HG03457 (cell line): ENCODE data around the gene DOCK7.
"Not testable (repeated sequence)": the region's sequence is repeated elsewhere in the genome, so short reads cannot be mapped to it uniquely, and the experiment has no call there.

Experiments
- ATAC-seq: cut with Tn5 transposase; IDR thresholded peaks from one replicate; pipeline ENCODE4 v1.9.1; 2021; ENCODE audit warnings: moderate number of reproducible peaks; ENCODE audit not compliant: unreplicated experiment

The DOCK7 gene

DNA sequence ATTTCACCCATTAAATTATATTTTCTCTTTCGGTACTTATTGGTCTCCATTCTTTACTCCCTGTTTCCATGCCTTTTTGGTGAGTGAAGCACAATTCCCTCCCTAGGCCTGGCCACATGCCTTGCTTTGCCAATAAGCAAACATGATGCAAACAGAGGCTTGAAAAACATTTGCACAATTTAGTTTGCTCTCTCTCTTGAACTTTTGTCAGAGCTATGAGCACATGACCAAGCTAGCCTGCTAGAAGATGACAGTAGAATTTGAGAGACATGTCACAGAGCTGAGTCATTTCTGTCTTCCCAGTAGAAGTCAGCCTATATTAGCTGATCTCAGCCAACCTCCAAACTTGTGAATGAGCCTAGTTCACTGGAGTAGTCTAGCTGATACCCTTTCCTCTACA is 66.3 kb downstream of the DOCK7 start:
- ATAC-seq = peak; percentile 77

DNA sequence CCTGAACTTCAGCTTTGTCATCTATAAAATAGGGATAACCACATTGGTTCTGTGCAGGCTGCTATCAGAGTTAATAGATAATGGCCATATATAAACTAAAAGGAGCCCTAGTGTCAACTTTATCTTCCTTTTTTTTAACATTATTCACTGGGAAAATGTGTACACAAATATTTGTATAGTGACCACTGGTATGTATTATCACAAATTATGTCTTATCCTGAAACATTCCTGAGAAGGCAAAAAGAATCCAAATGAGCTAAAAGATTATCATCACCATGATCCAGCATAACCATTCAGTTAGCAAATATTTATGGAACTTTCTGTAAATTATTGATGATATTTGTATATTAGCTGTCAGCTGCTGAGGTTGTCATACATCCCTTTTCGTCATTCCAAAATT is 74.3 kb downstream of the DOCK7 start:
- no peak for ATAC-seq

DNA sequence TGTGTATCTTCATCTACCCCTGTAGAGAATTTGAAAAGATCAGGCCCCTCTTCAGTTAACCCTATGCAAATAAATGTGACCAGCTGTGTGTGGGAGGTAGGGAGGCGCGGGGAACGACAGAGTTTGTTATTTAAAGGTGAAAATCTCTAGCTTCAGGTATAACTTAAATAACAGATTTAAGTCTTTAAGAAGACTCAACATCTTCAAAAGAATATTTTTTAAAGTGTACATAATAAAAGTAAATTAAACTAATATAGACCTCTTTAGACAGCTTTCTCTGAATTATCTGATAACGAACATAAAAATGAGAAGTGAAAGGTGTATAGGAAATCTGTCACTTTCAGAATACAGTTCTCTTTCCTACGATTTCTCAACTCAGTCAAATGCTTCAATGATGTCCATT is 74.9 kb downstream of the DOCK7 start:
- peak; percentile 88 for ATAC-seq

DNA sequence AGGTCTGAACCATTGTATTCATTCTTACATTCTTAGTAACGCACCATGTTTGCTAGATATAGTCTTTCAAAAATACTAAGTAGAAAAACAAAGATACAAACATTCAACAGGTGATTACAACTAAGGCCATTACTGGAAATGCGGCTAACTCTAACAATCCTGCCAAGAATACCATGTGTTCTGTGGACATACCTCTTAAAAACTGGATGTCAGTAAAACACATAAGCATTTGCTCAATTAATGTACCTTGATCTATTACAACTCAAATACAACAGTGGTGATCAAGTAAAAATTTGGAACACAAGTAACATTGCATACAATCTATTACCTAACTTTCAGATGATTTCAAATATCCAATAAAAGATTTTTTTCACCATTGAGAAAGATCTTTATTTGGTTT is 75.4 kb downstream of the DOCK7 start:
- no peak for ATAC-seq

GRCh38 chr1:62610588-62610987 is 77.6 kb downstream of the DOCK7 start:
- ATAC-seq = not testable (repeated sequence)

- ATAC-seq = no peak
These were observed 79.3 kb downstream of the DOCK7 start for GRCh38 chr1:62608905-62609304.

GRCh38 chr1:62601457-62601856 is 86.7 kb downstream of the DOCK7 start:
- no peak for ATAC-seq

- no peak for ATAC-seq
These were observed 89.1 kb downstream of the DOCK7 start for GRCh38 chr1:62599044-62599443.

GRCh38 chr1:62597281-62597680 is 90.9 kb downstream of the DOCK7 start, which contains the start of gene ANGPTL3:
Gene ANGPTL3 (plus strand): TSS chr1:62597520. CDS start chr1:62597567, 47 bp downstream.
- ATAC-seq = no peak

GRCh38 chr1:62595647-62596046 is 92.5 kb downstream of the DOCK7 start:
- no peak for ATAC-seq

DNA sequence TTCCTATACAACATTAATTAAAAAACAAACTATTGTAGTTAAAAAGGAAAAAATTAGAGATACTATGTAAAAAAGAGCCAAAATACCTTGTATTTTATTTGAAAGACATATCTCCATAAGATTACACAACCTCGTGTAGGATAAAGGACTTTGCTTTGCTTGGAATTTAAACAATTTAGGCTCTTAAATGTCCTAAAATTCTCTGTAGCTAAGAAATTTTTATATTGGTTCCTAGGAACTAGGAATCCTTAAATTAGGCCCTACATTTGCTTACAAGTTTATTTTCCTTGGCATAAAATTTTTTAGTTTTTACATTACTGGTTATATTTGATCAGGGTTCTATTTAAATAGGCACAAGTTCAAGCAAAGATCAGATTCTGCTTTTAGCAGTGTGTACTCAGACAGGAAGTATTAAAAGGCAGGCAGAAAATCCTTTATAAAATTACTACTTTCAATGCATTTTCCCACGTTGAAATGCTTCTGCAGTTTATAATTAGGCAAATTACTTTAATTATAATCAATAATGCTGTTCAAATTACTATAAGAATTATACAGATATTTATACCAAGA is 94.3 kb downstream of the DOCK7 start:
- no peak for ATAC-seq

GRCh38 chr1:62590970-62591368 is 97.2 kb downstream of the DOCK7 start:
- no peak for ATAC-seq

- no peak for ATAC-seq
These were observed 97.8 kb downstream of the DOCK7 start for GRCh38 chr1:62590255-62590969.

DNA sequence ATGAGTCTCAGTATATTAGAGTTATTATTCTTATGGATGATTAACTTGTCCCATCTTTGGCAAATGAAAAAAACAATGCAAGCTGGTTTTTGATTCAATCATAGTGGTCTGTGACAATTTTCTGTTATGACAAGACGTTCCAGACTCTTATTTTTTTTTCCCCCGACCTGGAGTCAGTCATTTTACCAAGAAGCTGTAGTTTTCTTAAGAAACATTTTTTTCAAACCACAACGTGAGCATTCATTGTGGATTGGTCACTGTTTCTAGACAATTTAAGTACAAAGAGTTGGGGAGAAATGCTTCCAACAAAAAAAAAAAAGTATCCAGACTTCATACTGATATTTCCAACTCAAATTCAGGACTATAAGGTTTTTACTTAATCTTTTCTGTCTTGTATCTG is 98.9 kb downstream of the DOCK7 start:
- ATAC-seq = no peak

DNA sequence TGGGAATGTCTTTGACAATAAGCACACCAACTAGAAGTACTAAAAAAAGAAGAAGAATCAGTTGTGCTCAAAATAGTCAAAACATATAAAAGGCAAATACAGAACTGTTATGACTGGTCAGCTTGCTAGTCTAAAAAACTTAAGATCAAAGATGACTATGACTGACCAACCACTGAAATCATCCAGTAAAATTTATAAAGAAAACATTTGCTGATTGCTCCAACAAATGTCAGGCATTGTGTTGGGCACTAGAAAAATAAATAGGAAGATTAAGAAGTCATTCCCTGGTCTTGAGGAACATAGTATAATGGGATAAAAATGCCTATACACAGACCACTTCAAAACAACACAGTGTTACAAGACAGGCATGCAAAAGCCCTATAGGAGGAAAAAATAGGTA is 100.2 kb downstream of the DOCK7 start:
- ATAC-seq = no peak

GRCh38 chr1:62585469-62586155 is 102.6 kb downstream of the DOCK7 start:
- ATAC-seq = no peak

- no peak for ATAC-seq
These were observed 114.5 kb downstream of the DOCK7 start for GRCh38 chr1:62573675-62574074.

DNA sequence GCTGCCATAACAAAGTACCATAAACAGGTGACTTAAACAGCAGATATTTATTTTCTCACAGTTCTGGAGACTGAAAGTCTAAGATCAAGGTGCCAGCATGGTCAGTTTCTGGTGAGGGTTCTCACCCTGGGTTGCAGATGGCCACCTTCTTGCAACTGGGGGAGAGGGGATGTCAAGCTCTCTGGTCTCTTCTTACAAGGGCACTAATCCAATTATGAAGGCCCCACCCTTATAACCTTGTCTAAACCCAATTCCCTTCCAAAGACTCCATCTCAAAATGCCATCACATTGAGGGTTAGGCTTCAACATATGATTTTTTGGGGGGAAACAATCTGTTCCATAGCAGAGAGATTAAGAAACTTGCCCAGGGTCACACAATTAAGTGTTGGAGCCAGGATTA is 115.7 kb downstream of the DOCK7 start:
- ATAC-seq = no peak

GRCh38 chr1:62571517-62571916 is 116.7 kb downstream of the DOCK7 start:
- not testable (repeated sequence) for ATAC-seq

DNA sequence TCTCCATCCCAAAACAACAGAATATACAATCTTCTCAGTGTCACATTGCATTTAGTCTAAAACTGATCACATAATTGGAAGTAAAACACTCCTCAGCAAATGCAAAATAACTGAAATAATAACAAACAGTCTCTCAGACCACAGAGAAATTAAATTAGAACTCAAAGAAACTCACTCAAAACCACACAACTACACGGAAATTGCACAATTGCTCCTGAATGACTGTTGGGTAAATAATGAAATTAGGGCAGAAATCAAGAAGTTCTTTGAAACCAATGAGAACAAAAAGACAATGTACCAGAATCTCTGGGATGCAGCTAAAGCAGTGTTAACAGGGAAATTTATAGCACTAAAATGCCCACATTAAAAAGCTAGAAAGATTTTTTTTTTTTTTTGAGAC is 120.3 kb downstream of the DOCK7 start:
- ATAC-seq = not testable (repeated sequence)

- ATAC-seq = not testable (repeated sequence)
These were observed 121.0 kb downstream of the DOCK7 start for GRCh38 chr1:62567182-62567581.

GRCh38 chr1:62561306-62561705 is 126.9 kb downstream of the DOCK7 start:
- ATAC-seq = no peak
